WTC11 (cell line): ENCODE measurements around the gene AGO4. TPM values are rescaled to one million over a fixed set of nuclear protein-coding genes. Genes with fewer than 3 reads are reported as not detected.
A peak's percentile ranks its signal among the peaks of the same experiment; 100 is the strongest.

Experiments
- ATAC-seq: fragments of 200-7000 bp; cut with Tn5 transposase; 2 replicates; pipeline ENCODE4 v1.10.0; 2021; ENCODE audit warnings: mild to moderate bottlenecking, moderate library complexity
- CTCF ChIA-PET: fragments of 300-600 bp; sonication (Branson Sonifier 250); formaldehyde crosslinking; loops from one replicate; lab custom pipeline; 2021; ENCODE audit warnings: antibody characterized with exemption; lab: Charles Lee
- POLR2A ChIA-PET: fragments of 350-600 bp; sonication (Branson Sonifier 250); formaldehyde crosslinking; loops from one replicate; lab custom pipeline; 2021; ENCODE audit warnings: antibody characterized with exemption; lab: Charles Lee
- DNase-seq: peaks from one replicate; pipeline ENCODE4 v3.0.0; 2021; ENCODE audit warnings: low spot score
- H3K27ac Mint-ChIP-seq: 2 replicates; pipeline ENCODE4 v1.8.0; 2021; ENCODE audit warnings: mixed read lengths
- H3K27me3 Mint-ChIP-seq: 2 replicates; pipeline ENCODE4 v1.8.0; 2021; ENCODE audit warnings: low read depth, mild to moderate bottlenecking, moderate library complexity, mixed read lengths
- H3K36me3 Mint-ChIP-seq: 2 replicates; pipeline ENCODE4 v1.8.0; 2021; ENCODE audit warnings: mixed read lengths
- H3K4me1 Mint-ChIP-seq: 2 replicates; pipeline ENCODE4 v1.8.0; 2022; ENCODE audit warnings: mixed read lengths
- H3K4me3 Mint-ChIP-seq: 2 replicates; pipeline ENCODE4 v1.8.0; 2021; ENCODE audit warnings: mild to moderate bottlenecking, moderate library complexity, mixed read lengths
- H3K9me3 Mint-ChIP-seq: 2 replicates; pipeline ENCODE4 v1.8.0; 2021; ENCODE audit warnings: mixed read lengths
- AFF4 ChIP-seq: sonication (generic); formaldehyde crosslinking; IDR thresholded peaks from 2 replicates; pipeline ENCODE4 v1.8.1; 2023; ENCODE audit warnings: mild to moderate bottlenecking, missing genetic modification reagents, borderline replicate concordance
- CTCF ChIP-seq: fragments of 200-600 bp; IDR thresholded peaks from 2 replicates; pipeline ENCODE4 v1.8.0; 2022; ENCODE audit warnings: antibody characterized with exemption
- E2F4 ChIP-seq: sonication (generic); formaldehyde crosslinking; IDR thresholded peaks from 2 replicates; pipeline ENCODE4 v1.8.1; 2022; ENCODE audit warnings: low read depth, mild to moderate bottlenecking, moderate library complexity, missing genetic modification reagents, borderline replicate concordance
- ELF4 ChIP-seq: sonication (generic); formaldehyde crosslinking; IDR thresholded peaks from 2 replicates; pipeline ENCODE4 v1.8.1; 2022; ENCODE audit warnings: low read depth, mild to moderate bottlenecking, moderate library complexity, missing genetic modification reagents
- EMX1 ChIP-seq: fragments of 250-450 bp; sonication (Bioruptor Pico); IDR thresholded peaks from 2 replicates; pipeline ENCODE4 v1.8.0; 2021; ENCODE audit warnings: mild to moderate bottlenecking
- FOXJ3 ChIP-seq: sonication (generic); formaldehyde crosslinking; IDR thresholded peaks from 2 replicates; pipeline ENCODE4 v1.9.0; 2021; ENCODE audit warnings: missing genetic modification reagents, mild to moderate bottlenecking, borderline replicate concordance
- GABPB1 ChIP-seq: sonication (generic); formaldehyde crosslinking; IDR thresholded peaks from 2 replicates; pipeline ENCODE4 v1.8.1; 2023; ENCODE audit warnings: mild to moderate bottlenecking, missing genetic modification reagents
- MYBL2 ChIP-seq: sonication (generic); formaldehyde crosslinking; IDR thresholded peaks from 2 replicates; pipeline ENCODE4 v1.8.1; 2023; ENCODE audit warnings: mild to moderate bottlenecking, moderate library complexity, missing genetic modification reagents
- NR2C2 ChIP-seq: sonication (generic); formaldehyde crosslinking; IDR thresholded peaks from 2 replicates; pipeline ENCODE4 v1.8.0; 2022; ENCODE audit warnings: mild to moderate bottlenecking, missing genetic modification reagents
- PRRX2 ChIP-seq: fragments of 250-450 bp; sonication (Bioruptor Pico); IDR thresholded peaks from 2 replicates; pipeline ENCODE4 v1.8.0; 2021; ENCODE audit warnings: mild to moderate bottlenecking
- RORB ChIP-seq: fragments of 250-450 bp; sonication (Bioruptor Pico); IDR thresholded peaks from 2 replicates; pipeline ENCODE4 v1.9.0; 2021; ENCODE audit warnings: mild to moderate bottlenecking
- SOX15 ChIP-seq: fragments of 250-450 bp; sonication (Bioruptor Pico); IDR thresholded peaks from 2 replicates; pipeline ENCODE4 v1.9.0; 2021; ENCODE audit warnings: mild to moderate bottlenecking
- USF1 ChIP-seq: sonication (generic); formaldehyde crosslinking; IDR thresholded peaks from 2 replicates; pipeline ENCODE4 v1.8.0; 2022; ENCODE audit warnings: mild to moderate bottlenecking, missing genetic modification reagents
- ZNF396 ChIP-seq: fragments of 250-450 bp; sonication (Bioruptor Pico); IDR thresholded peaks from 2 replicates; pipeline ENCODE4 v1.8.0; 2021; ENCODE audit warnings: mild to moderate bottlenecking, moderate library complexity, borderline replicate concordance
- ZNF423 ChIP-seq: fragments of 250-450 bp; sonication (Bioruptor Pico); IDR thresholded peaks from 2 replicates; pipeline ENCODE4 v2.1.2; 2022; ENCODE audit warnings: mild to moderate bottlenecking, moderate library complexity
- total RNA-seq: library from RNA; stranded (reverse); gene quantifications from 3 replicates; pipeline ENCODE4 v1.2.3, GENCODE V29; 2021
- TF ChIP-seq, protein P1 (sequence below): sonication (generic); formaldehyde crosslinking; IDR thresholded peaks from 2 replicates; pipeline ENCODE4 v1.8.1; 2022; ENCODE audit warnings: missing genetic modification reagents, borderline replicate concordance

AGO4 gene
- total RNA-seq, 1 experiment from 2014 or later: 8.7 TPM

GRCh38 chr1:35764283-35764682, 43.5 kb upstream of the AGO4 start (continued):
- TF ChIP-seq AFF4 (CRISPR knock-in tag) (no peak), PRRX2 (CRISPR knock-in tag) (no peak), ZNF396 (CRISPR knock-in tag) (no peak), ZNF423 (no peak)
- TF ChIP-seq, protein P1, sequence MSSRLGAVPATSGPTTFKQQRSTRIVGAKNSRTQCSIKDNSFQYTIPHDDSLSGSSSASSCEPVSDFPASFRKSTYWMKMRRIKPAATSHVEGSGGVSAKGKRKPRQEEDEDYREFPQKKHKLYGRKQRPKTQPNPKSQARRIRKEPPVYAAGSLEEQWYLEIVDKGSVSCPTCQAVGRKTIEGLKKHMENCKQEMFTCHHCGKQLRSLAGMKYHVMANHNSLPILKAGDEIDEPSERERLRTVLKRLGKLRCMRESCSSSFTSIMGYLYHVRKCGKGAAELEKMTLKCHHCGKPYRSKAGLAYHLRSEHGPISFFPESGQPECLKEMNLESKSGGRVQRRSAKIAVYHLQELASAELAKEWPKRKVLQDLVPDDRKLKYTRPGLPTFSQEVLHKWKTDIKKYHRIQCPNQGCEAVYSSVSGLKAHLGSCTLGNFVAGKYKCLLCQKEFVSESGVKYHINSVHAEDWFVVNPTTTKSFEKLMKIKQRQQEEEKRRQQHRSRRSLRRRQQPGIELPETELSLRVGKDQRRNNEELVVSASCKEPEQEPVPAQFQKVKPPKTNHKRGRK (CRISPR knock-in tag): no peak

DNA sequence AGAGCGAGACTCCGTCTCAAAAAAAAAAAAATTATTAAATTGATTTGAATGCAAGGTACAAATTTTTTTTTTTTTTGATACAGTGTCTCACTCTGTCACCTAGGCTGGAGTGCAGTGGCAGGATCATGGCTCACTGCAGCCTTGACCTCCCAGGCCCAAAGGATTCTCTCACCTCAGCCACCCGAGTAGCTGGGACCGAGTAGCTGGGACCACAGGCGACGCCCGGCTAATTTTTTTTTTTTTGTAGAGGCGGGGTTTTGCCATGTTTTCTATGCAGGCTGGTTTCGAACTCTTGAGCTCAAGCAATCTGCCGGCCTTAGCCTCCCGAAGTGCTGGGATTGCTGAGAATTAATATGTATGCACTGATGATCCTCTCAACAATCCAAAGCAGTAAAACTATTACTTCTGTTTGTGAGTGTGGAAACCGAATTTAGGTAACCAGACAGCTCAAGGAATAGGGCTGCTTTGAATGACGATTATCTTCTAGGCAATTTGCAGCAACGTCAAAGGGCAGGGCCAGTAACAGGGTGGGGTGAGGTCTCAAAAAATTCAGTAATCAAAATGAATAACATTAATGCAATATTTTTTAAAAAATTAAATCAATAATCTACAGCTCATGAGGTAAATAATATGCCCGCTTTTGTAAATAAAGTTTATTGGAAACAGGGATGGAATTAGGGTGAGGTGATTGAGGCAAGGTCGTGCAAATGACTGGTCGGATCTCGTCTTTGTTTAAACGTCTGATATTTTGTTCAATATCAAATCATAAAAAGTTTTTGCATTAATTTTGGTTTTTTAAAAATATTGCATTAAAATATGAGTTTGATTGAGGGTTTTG, 39.2 kb upstream of the AGO4 start:
- Mint-ChIP-seq H3K27me3 (no peaks in the 10 kb centered on the region), H3K36me3 (peaks cover 4% of the 10 kb centered on the region; the same call in 1 of the 2 replicates), H3K4me1 (peaks cover 3% of the 10 kb centered on the region; the same call in 1 of the 2 replicates), H3K4me3 (peak overlapping the region; percentile 85), H3K27ac (peak overlapping the region; percentile 87), H3K9me3 (no peaks in the 10 kb centered on the region)
- TF ChIP-seq USF1 (no peak), RORB (CRISPR knock-in tag) (no peak), GABPB1 (CRISPR knock-in tag) (no peak), NR2C2 (CRISPR knock-in tag) (no peak), MYBL2 (CRISPR knock-in tag) (no peak), ELF4 (CRISPR knock-in tag) (no peak), E2F4 (no peak), SOX15 (CRISPR knock-in tag) (no peak), EMX1 (CRISPR knock-in tag) (no peak), FOXJ3 (CRISPR knock-in tag) (no peak), CTCF (no peak)
- ChIA-PET POLR2A (interaction anchor here (0.7 to 2.6 kb wide), 8 partner anchors 11 to 236 kb away, joined by 3 to 14 read pairs (median 6); partner anchors contain the start of genes AGO3, KIAA0319L and NCDN), CTCF (interaction anchor here (0.5 to 2.5 kb wide), 15 partner anchors 17 to 211 kb away, joined by 3 to 16 read pairs (median 5); partner anchors contain the start of genes AGO1, KIAA0319L, NCDN and TFAP2E)
- no peak for ATAC-seq
- no peak for DNase-seq
